Activated T-helper 17 cell treated with anti-CD3 and anti-CD28 coated beads, Interleukin-2, amount 50 U/mL, for 72 hours (primary cell): Measurements from ENCODE around the gene ELOB. TPM values are rescaled to one million over a fixed set of nuclear protein-coding genes. Genes with fewer than 3 reads are reported as not detected.

Experiments used
- ATAC-seq: fragments of 150-1000 bp; cut with Tn5 transposase; replicated peaks from 2 replicates; pipeline ENCODE4 v1.10.0; 2021; ENCODE audit warnings: mild to moderate bottlenecking, moderate library complexity
- H3K27ac Mint-ChIP-seq: one replicate; pipeline ENCODE4 v1.8.0; 2022; ENCODE audit warnings: mixed read lengths
- H3K27me3 Mint-ChIP-seq: one replicate; pipeline ENCODE4 v1.8.0; 2022; ENCODE audit warnings: mixed read lengths
- H3K36me3 Mint-ChIP-seq: one replicate; pipeline ENCODE4 v1.8.0; 2022; ENCODE audit warnings: low read depth, mild to moderate bottlenecking, mixed read lengths
- H3K4me1 Mint-ChIP-seq: one replicate; pipeline ENCODE4 v1.8.0; 2022; ENCODE audit warnings: mixed read lengths
- H3K4me3 Mint-ChIP-seq: one replicate; pipeline ENCODE4 v1.8.0; 2022; ENCODE audit warnings: mild to moderate bottlenecking, mixed read lengths
- H3K9me3 Mint-ChIP-seq: one replicate; pipeline ENCODE4 v1.8.0; 2022; ENCODE audit warnings: mixed read lengths
- total RNA-seq, 2 donors: library from RNA; stranded (reverse); gene quantifications; one replicate each; pipeline ENCODE4 v1.2.3, GENCODE V29; 2022

Gene ELOB
- total RNA-seq, 2 donors from 2014 or later, result 160 to 280 TPM

DNA sequence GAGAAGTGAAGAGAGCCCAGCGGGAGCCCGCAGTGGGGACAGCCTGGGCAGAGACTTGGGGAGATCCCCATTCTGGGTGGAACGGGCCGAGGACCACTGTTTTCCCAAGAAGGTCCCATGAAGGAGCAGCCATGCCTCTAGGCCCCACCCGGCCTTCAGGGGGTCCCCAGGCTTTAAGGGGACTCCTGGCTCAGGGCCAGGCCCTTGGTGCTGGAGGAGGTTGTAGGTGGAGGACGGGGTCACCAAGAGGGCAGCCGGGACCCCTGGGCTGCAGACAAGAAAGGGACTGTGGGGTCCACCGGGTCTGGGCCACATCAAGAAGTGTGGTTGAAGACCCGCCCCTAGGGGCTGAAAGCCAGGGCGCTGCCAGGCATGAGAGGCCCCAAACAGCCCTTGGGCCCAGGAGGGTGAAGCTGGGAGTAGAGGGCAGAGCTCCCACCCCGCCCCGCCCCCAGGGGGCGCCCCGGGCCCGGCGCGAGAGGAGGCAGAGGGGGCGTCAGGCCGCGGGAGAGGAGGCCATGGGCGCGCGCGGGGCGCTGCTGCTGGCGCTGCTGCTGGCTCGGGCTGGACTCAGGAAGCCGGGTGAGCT, 39.8 kb upstream of the ELOB start, which contains the start of gene PRSS21:
Gene PRSS21, plus strand, starts transcription at position 487 of the 589 bp plus-strand sequence. Its CDS starts 32 bp downstream, at position 519.
- Mint-ChIP-seq H3K4me1 (no peaks in the 10 kb centered on the region), H3K36me3 (no peaks in the 10 kb centered on the region), H3K27ac (no peak within 1 kb of the TSS)

DNA sequence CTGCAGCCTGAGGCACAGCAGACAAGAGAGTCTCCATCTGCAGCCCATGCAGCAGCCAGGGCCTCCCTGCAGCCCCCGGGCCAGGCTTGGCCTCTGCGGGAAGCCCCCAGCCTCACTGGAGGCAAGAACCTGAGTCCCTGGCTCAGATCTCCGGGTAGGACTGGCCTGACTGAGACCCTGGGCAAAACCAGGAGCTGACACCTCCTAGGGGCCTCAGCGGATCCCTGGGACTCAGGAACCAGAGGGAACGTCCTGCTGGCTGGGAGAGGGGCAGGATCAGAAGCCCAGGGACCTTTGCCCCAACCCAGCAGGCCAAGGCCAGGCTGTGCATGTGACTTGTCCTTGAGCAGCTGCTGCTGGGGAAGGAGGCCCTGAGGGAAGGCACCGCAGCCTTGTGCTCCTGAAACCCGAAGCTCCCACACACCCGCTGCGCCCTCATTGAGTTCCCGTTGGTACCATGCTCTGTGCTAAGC, 38.3 kb upstream of the ELOB start:
- no peaks in the 10 kb centered on the region for H3K9me3 Mint-ChIP-seq
- no peak for ATAC-seq
- H3K4me1 Mint-ChIP-seq, result no peaks in the 10 kb centered on the region
- H3K27me3 Mint-ChIP-seq, result peaks cover 12% of the 10 kb centered on the region
- H3K4me3 Mint-ChIP-seq, result no peak overlapping the region
- no peaks in the 10 kb centered on the region for H3K36me3 Mint-ChIP-seq
- H3K27ac Mint-ChIP-seq, result no peak overlapping the region

More for the DNA sequence above, 39.8 kb upstream of the ELOB start, which contains the start of gene PRSS21:
- H3K4me3 Mint-ChIP-seq, result no peak within 1 kb of the TSS
- no peaks in the 10 kb centered on the region for H3K9me3 Mint-ChIP-seq
- ATAC-seq, result peak; percentile 49
- peaks cover 7% of the 10 kb centered on the region for H3K27me3 Mint-ChIP-seq

DNA sequence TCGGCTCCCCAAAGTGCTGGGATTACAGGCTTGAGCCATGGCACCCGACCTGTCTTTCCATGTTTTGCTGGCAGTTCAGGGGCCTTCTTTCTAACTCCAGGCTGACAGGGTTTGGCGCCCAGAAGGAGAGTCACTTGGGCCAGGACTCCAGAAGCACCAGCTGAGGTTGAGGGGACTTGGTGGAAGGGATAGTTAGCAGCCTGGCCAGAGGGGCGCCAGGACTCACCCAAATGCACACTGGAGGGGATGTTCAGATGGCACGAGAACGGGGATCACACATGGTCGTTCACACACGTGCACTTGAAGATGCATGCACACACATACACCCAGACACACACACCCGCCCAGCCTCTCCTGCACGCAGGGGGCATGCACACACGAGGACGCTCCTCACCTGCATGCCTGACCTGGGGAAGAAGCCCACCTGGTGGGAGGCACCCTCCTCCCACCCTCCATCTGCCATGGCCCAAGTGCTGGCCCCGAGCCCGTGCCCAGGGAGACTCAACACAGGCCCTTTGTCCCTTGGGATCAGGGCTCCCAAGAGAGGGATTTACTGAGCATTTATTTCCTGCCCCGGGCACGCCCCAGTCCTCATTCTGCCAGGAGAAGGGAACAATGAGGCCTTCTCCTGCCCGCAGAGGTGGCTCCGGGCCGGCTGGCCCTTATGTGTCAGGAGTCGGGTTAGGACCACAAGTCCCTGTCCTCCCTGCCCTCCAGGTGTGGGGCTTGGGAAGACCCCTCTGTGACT, 37.6 kb upstream of the ELOB start:
- ATAC-seq, result no peak
- H3K9me3 Mint-ChIP-seq, result no peaks in the 10 kb centered on the region
- no peaks in the 10 kb centered on the region for H3K4me1 Mint-ChIP-seq
- H3K36me3 Mint-ChIP-seq, result no peaks in the 10 kb centered on the region
- no peak overlapping the region for H3K27ac Mint-ChIP-seq
- peaks cover 16% of the 10 kb centered on the region for H3K27me3 Mint-ChIP-seq
- no peak overlapping the region for H3K4me3 Mint-ChIP-seq

GRCh38 chr16:2813771-2814221, 36.7 kb upstream of the ELOB start:
- no peak for ATAC-seq
- Mint-ChIP-seq H3K4me1 (no peaks in the 10 kb centered on the region), H3K27me3 (peaks cover 25% of the 10 kb centered on the region), H3K36me3 (no peaks in the 10 kb centered on the region), H3K4me3 (no peak overlapping the region), H3K9me3 (no peaks in the 10 kb centered on the region), H3K27ac (no peak overlapping the region)

DNA sequence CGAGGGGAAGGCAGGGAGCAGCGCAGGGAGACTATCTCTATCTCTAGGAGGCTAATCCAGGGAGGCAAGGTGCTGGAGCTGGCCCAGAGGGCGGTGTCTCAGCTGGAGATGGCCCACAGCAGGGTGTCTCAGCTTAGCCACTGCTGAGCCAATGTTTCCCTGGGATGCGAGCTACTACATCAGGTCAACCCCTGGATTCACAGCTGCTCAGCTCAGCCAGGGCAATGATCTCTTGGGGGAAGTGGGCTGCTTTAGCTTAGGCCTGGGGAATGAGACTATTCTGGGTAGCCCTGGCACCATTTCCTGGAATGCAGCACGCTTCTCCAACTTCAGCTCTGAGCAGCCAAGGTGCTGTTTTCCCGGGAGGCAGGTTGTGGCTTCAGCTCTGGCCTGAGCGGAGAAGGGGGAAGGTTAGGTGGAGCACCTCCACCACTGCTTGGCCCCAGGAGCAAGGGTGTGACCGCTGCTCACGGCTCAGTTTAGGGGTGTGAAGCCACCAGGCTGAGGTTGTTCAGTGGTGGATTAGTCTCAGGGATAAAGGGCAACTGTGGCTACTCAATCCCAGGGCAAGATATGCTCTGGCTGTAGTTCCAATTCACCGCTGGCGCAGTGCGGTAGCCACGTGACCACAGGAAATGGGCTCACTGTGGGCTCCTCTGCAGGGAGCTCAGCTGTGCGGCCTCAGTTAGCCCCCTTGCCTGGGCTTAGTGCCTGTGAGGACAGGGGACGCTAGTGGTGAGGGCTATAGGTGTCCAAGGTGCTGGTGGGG, 34.8 kb upstream of the ELOB start:
- Mint-ChIP-seq H3K27me3 (peaks cover 33% of the 10 kb centered on the region), H3K4me1 (no peaks in the 10 kb centered on the region), H3K4me3 (no peak overlapping the region), H3K36me3 (no peaks in the 10 kb centered on the region), H3K9me3 (no peaks in the 10 kb centered on the region), H3K27ac (no peak overlapping the region)
- ATAC-seq, result no peak

GRCh38 chr16:2810651-2811050, 33.6 kb upstream of the ELOB start:
- no peak overlapping the region for H3K27ac Mint-ChIP-seq
- H3K4me3 Mint-ChIP-seq, result no peak overlapping the region
- no peaks in the 10 kb centered on the region for H3K36me3 Mint-ChIP-seq
- H3K27me3 Mint-ChIP-seq, result peaks cover 33% of the 10 kb centered on the region
- ATAC-seq, result no peak
- no peaks in the 10 kb centered on the region for H3K4me1 Mint-ChIP-seq
- no peaks in the 10 kb centered on the region for H3K9me3 Mint-ChIP-seq

- Mint-ChIP-seq H3K4me3 (no peak overlapping the region), H3K4me1 (no peaks in the 10 kb centered on the region), H3K27me3 (peaks cover 33% of the 10 kb centered on the region), H3K36me3 (no peaks in the 10 kb centered on the region), H3K27ac (no peak overlapping the region), H3K9me3 (no peaks in the 10 kb centered on the region)
- ATAC-seq, result no peak
These were observed 32.2 kb upstream of the ELOB start for GRCh38 chr16:2809149-2809760.

- Mint-ChIP-seq H3K9me3 (peaks cover 5% of the 10 kb centered on the region), H3K27ac (no peak overlapping the region), H3K27me3 (peaks cover 33% of the 10 kb centered on the region), H3K4me1 (no peaks in the 10 kb centered on the region), H3K4me3 (no peak overlapping the region), H3K36me3 (no peaks in the 10 kb centered on the region)
- ATAC-seq, result no peak
These were observed 31.1 kb upstream of the ELOB start for GRCh38 chr16:2808181-2808580.

- H3K9me3 Mint-ChIP-seq, result peaks cover 5% of the 10 kb centered on the region
- H3K27me3 Mint-ChIP-seq, result peaks cover 29% of the 10 kb centered on the region
- no peaks in the 10 kb centered on the region for H3K4me1 Mint-ChIP-seq
- no peaks in the 10 kb centered on the region for H3K36me3 Mint-ChIP-seq
- H3K27ac Mint-ChIP-seq, result no peak overlapping the region
- ATAC-seq, result no peak
- H3K4me3 Mint-ChIP-seq, result no peak overlapping the region
These were observed 29.2 kb upstream of the ELOB start for GRCh38 chr16:2806286-2806685.

GRCh38 chr16:2804728-2805127, 27.6 kb upstream of the ELOB start:
- ATAC-seq, result no peak
- H3K27ac Mint-ChIP-seq, result no peak overlapping the region
- H3K4me3 Mint-ChIP-seq, result no peak overlapping the region

DNA sequence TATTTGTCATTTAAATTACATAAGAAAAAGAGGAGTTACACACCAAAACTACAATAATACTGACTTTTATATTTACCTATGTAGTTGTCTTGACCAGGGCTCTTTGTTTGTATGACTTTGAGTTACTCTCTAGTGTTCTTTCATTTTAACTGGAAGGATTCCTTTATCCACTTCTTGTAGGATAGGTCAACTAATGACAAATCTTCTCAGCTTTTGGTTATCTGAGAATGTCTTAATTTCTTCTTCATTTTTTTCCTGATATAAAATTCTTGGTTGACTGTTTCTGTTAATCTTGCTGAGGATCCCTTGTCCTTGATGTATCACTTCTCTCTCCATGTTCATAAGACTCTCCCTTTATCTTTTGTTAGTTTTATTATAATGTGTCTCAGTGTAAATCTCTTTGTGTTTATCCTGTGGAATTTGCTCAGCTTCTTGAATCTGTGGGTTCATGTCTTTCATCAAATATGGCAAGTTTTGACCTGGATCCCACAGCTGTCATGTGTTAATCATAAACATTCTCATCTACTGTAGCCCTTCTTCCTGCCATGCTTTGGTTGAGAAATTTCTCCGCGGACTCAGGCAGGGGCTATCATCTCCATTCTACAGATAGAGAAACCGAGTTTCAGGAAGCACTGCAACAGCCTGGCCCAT, 26.6 kb upstream of the ELOB start:
- no peaks in the 10 kb centered on the region for H3K36me3 Mint-ChIP-seq
- H3K9me3 Mint-ChIP-seq, result peaks cover 5% of the 10 kb centered on the region
- H3K27me3 Mint-ChIP-seq, result peaks cover 10% of the 10 kb centered on the region
- no peak overlapping the region for H3K4me3 Mint-ChIP-seq
- H3K4me1 Mint-ChIP-seq, result no peaks in the 10 kb centered on the region
- no peak for ATAC-seq
- no peak overlapping the region for H3K27ac Mint-ChIP-seq

More at GRCh38 chr16:2804728-2805127, 27.6 kb upstream of the ELOB start:
- Mint-ChIP-seq H3K9me3 (peaks cover 5% of the 10 kb centered on the region), H3K36me3 (no peaks in the 10 kb centered on the region), H3K4me1 (no peaks in the 10 kb centered on the region), H3K27me3 (peaks cover 19% of the 10 kb centered on the region)

DNA sequence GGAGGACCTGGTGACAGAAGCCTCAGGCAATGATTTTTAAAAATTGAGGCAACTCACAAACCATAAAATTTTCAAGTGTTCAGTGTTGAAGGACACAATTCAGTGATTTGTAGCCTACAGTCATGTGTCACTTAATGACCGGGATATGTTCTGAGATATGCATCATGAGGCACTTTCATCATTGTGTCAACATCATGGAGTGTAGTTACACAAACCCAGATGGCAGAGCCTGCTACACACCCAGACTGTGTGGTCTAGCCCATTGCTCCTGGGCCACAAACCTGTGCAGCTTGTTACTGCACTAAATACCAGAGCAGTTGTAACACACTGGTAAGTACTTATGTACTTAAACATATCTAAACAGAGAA, 22.8 kb upstream of the ELOB start:
- H3K4me1 Mint-ChIP-seq, result no peaks in the 10 kb centered on the region
- no peak for ATAC-seq
- H3K36me3 Mint-ChIP-seq, result no peaks in the 10 kb centered on the region
- no peak overlapping the region for H3K27ac Mint-ChIP-seq
- H3K27me3 Mint-ChIP-seq, result peaks cover 3% of the 10 kb centered on the region
- H3K9me3 Mint-ChIP-seq, result peaks cover 5% of the 10 kb centered on the region
- H3K4me3 Mint-ChIP-seq, result no peak overlapping the region

DNA sequence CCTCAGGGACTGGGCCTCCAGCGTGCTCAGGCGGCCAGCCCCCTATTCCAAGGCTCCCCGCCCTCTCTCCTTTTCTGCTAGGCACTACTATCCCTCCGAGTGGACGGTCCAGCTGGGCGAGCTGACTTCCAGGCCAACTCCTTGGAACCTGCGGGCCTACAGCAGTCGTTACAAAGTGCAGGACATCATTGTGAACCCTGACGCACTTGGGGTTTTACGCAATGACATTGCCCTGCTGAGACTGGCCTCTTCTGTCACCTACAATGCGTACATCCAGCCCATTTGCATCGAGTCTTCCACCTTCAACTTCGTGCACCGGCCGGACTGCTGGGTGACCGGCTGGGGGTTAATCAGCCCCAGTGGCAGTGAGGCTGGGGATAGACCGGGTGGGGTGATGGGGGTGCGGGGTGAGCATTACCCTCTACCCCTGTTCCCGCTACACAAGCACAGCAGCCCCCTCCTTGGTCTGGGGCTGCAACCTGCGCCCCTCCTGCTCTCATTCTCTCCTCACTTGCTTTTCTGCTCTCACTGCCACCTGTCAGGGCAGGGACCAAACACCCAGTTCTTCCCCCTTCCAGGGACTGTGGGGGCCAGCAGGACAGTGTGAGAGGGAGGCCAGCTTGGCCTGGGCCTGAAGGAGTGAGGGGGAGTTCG, 22.3 kb upstream of the ELOB start:
- no peak overlapping the region for H3K4me3 Mint-ChIP-seq
- H3K27ac Mint-ChIP-seq, result no peak overlapping the region
- peaks cover 3% of the 10 kb centered on the region for H3K27me3 Mint-ChIP-seq
- no peak for ATAC-seq
- peaks cover 5% of the 10 kb centered on the region for H3K9me3 Mint-ChIP-seq
- no peaks in the 10 kb centered on the region for H3K36me3 Mint-ChIP-seq
- no peaks in the 10 kb centered on the region for H3K4me1 Mint-ChIP-seq
